Thymus (tissue), 11 donors: ENCODE measurements around the gene TACC2. TPM values are rescaled to one million over a fixed set of nuclear protein-coding genes. Genes with fewer than 3 reads are reported as not detected.

ENCODE experiments used
- DNase-seq, 9 donors: peaks; one replicate each; pipeline ENCODE4 v3.0.0-alpha.2; 2013; ENCODE audit warnings: low spot score in 9 of 9, low read depth in 6 of 9, missing footprints in 1 of 9
- H3K27ac ChIP-seq, 2 donors: one replicate each; pipeline ENCODE4 v1.5.1; 2013; ENCODE audit warnings: control low read depth in 1 of 2, low read depth in 1 of 2, low read length in 1 of 2, mild to moderate bottlenecking in 1 of 2, moderate library complexity in 1 of 2
- H3K27me3 ChIP-seq, 2 donors: one replicate each; pipeline ENCODE4 v1.5.1; 2013; ENCODE audit warnings: low read length in 1 of 2; ENCODE audit not compliant: control insufficient read depth in 2 of 2, insufficient read depth in 1 of 2
- H3K36me3 ChIP-seq, 2 donors: one replicate each; pipeline ENCODE4 v1.5.1; 2013; ENCODE audit warnings: low read length in 1 of 2, mild to moderate bottlenecking in 1 of 2, moderate library complexity in 1 of 2; ENCODE audit not compliant: control insufficient read depth in 2 of 2, insufficient read depth in 2 of 2
- H3K4me1 ChIP-seq, 2 donors: one replicate each; pipeline ENCODE4 v1.5.1; 2013; ENCODE audit warnings: low read length in 2 of 2; ENCODE audit not compliant: control insufficient read depth in 2 of 2, insufficient read depth in 2 of 2
- H3K4me3 ChIP-seq, 2 donors: one replicate each; pipeline ENCODE4 v1.5.1; 2013; ENCODE audit warnings: low read length in 2 of 2, control low read depth in 1 of 2, mild to moderate bottlenecking in 1 of 2
- H3K9me3 ChIP-seq, 2 donors: one replicate each; pipeline ENCODE4 v1.5.1; 2013; ENCODE audit warnings: low read length in 1 of 2, mild to moderate bottlenecking in 1 of 2; ENCODE audit not compliant: control insufficient read depth in 2 of 2, insufficient read depth in 1 of 2
- WGBS: extraction: QIAGEN DNeasy Blood & Tissue Kit; methylation state at CpG from one replicate; pipeline ENCODE4 v1.1.7; 2013; 5-methylcytosine and 5-hydroxymethylcytosine counted together
- polyA plus RNA-seq: library from polyadenylated mRNA; stranded (reverse); fragments of 200-250 nt; gene quantifications from one replicate; pipeline ENCODE4 v1.2.3, GENCODE V29; 2013
- total RNA-seq: library from RNA; stranded (reverse); fragments of 120-200 nt; gene quantifications from one replicate; pipeline ENCODE4 v1.2.4, GENCODE V29; 2013
- donor health status: healthy.

The TACC2 gene
- total and polyA plus RNA-seq, 2 donors, result 4.6 to 57.3 TPM

DNA sequence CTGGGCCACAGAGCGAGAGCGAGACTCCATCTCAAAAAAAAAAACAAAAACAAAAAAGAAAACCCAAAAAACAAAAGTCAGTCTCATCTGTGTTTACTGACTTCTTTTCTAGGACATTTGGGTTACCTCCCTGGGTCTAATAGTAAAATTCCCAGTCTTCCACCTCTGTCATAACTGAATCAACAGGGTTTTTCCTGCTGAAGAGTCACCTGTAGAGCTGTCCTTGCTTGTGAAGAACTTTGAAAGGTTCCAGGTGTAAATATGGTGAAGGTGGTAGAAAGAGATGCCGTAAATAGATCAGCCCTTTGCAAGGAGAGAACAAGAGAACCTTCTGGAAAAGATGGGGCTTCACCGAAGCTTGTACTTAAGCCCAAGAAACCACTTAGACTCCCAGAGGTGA lies 169.4 kb downstream of the TACC2 start:
- H3K27me3 ChIP-seq, result peaks cover 15 to 29% of the 10 kb centered on the region in 2 donors
- no peak overlapping the region for H3K27ac ChIP-seq
- H3K4me3 ChIP-seq, result no peak overlapping the region
- no peaks in the 10 kb centered on the region for H3K36me3 ChIP-seq
- WGBS, result 94% methylated on average over 4 of the region's 4 CpGs
- peaks cover 0 to 6% of the 10 kb centered on the region in 2 donors for H3K4me1 ChIP-seq
- no peak for DNase-seq
- H3K9me3 ChIP-seq, result no peaks in the 10 kb centered on the region

DNA sequence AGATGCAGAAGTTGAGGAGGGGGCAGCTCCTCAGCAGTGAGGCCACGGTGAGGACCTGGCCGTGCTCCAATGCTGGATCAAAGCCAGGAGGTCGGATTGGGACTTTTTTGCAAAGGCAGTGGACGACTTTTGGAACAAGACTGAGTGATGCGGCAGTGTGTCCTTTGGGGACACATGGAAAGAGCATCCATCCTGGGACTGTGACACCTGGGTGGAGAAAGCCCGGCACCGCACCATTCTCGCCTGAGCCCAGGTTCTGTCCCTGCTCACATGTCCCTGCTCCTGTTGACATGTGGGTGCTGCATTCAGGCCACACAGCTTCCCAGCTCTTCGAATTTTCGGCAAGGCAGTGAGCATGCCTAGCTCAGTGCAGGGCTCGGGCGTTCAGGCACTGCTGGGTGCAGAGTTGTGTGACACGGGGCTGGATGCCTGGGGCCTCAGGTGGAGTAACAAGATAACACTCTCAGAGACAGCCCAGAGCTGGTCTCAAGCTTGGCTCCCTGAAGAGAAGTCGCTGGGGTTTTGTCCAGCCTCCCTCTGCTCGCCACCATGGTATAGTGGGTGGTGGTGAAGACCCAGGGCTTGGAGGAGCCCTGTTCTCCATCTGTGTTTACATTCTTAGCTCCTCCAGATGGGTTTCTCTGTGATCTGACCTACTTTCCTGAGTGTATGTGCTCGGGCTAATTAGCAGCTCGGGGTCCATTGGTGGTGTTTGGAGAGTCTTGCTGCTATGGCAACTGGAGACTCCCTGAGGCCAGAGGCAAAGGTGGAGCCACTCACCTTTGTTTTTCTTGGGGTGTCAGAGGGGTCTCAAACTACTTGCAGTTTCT lies 170.4 kb downstream of the TACC2 start:
- WGBS, result 74% methylated on average over 17 of the region's 17 CpGs
- no peak overlapping the region for H3K4me3 ChIP-seq
- H3K27ac ChIP-seq, result no peak overlapping the region
- no peaks in the 10 kb centered on the region for H3K9me3 ChIP-seq
- peaks cover 0 to 7% of the 10 kb centered on the region in 2 donors for H3K4me1 ChIP-seq
- peaks cover 25 to 38% of the 10 kb centered on the region in 2 donors for H3K27me3 ChIP-seq
- DNase-seq, result no peak
- H3K36me3 ChIP-seq, result no peaks in the 10 kb centered on the region

DNA sequence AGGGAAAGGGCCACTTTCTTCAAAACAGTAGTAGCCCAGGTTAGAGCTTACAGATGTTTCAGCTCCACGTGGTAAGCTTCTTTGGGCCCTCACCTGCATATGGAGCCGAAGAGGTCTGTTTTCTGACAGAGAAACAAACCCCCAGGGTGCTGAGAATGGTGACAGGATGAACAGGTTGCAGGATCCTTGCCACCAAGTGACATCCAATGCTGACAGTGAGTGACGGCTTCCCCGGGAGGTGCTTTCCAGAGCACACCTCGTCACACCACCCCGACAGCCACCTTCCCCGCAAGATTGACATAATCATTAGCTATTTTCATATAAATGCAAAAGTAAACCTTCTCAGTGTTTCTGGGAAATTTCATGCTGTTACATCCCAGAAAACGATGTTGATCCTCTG lies 172.8 kb downstream of the TACC2 start:
- DNase-seq, result no peak
- Histone ChIP-seq H3K27me3 (peaks cover 42 to 57% of the 10 kb centered on the region in 2 donors), H3K36me3 (no peaks in the 10 kb centered on the region), H3K4me3 (no peak overlapping the region), H3K4me1 (peaks cover 0 to 8% of the 10 kb centered on the region in 2 donors), H3K27ac (no peak overlapping the region), H3K9me3 (no peaks in the 10 kb centered on the region)
- 67% methylated on average over 8 of the region's 8 CpGs for WGBS

DNA sequence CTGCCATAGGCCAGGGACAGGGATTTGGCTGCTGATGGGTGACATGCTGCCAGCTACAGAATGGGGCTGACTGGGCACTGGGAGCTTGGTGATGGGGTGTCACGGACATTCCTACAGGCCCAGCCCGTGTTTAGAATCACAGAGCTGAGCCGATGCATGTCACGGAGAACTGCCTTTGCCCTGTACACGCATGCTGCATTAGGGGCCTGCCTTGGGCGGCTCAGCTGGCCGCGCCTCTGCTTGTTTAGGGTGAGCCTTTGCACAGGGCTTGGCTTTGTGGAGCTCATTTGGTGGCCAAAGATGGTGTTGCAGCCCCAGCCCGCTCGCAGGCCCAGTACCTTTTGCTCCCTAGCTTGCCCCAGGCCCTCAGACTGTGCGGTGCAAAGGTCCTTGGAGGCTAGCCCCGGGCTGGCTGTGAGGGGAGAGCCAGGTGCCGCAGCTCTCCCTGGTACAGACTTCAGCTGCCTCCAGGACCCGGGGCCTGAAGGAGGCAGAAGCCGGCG lies 173.8 kb downstream of the TACC2 start:
- peaks cover 42 to 57% of the 10 kb centered on the region in 2 donors for H3K27me3 ChIP-seq
- H3K36me3 ChIP-seq, result no peaks in the 10 kb centered on the region
- 42% methylated on average over 16 of the region's 16 CpGs for WGBS
- DNase-seq, result no peak
- no peak overlapping the region for H3K4me3 ChIP-seq
- no peaks in the 10 kb centered on the region for H3K9me3 ChIP-seq
- H3K27ac ChIP-seq, result no peak overlapping the region
- H3K4me1 ChIP-seq, result peaks cover 0 to 8% of the 10 kb centered on the region in 2 donors

DNA sequence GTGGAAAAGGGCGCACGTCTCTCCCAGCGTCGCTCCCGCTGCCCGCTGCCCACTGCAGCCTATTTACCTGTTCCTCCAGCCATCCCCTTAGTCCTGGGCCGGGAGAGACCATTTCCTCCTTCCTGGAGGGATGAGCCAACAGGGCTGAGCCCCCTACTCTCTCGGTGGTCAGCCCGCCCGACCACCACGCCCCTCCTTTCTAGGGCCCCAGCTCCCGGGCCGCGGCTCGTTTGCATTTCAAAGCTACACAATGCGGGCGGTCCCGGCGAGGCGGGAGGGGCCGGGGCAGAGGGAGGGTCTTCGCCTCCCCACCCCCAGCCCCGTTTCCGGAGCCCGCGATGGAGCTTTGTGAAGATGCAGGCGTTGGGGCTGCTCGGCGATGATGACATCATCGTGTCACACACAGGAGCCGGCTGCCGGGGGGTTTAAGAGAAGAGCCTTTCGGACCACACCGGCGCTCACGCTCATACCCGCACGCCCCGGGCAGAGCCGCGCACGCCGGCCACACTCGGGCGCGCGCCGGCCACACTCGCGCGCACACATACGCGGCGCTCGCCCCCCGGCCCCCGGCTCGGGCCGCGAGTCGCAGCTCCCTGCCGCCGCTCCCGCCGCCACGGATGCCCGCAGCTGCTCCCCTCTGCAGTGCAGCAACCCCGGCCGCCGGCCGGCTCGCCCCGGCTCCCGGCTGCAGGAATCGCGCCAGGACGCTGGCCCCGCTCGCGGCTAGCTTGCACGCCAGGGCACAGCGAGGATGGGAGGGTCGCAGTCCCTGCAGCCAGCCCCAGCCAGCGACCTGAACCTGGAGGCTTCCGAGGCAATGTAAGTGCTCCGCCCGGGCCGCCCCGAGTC lies 174.4 kb downstream of the TACC2 start:
- Histone ChIP-seq H3K9me3 (no peaks in the 10 kb centered on the region), H3K27me3 (peaks cover 42 to 57% of the 10 kb centered on the region in 2 donors), H3K4me3 (peak overlapping the region in 1 of 2 donors; percentile 24), H3K4me1 (peaks cover 0 to 8% of the 10 kb centered on the region in 2 donors), H3K36me3 (no peaks in the 10 kb centered on the region), H3K27ac (no peak overlapping the region)
- 2% methylated on average over 89 of the region's 89 CpGs for WGBS
- peak in 2 of 9 donors; percentile 12 to 15 for DNase-seq

DNA sequence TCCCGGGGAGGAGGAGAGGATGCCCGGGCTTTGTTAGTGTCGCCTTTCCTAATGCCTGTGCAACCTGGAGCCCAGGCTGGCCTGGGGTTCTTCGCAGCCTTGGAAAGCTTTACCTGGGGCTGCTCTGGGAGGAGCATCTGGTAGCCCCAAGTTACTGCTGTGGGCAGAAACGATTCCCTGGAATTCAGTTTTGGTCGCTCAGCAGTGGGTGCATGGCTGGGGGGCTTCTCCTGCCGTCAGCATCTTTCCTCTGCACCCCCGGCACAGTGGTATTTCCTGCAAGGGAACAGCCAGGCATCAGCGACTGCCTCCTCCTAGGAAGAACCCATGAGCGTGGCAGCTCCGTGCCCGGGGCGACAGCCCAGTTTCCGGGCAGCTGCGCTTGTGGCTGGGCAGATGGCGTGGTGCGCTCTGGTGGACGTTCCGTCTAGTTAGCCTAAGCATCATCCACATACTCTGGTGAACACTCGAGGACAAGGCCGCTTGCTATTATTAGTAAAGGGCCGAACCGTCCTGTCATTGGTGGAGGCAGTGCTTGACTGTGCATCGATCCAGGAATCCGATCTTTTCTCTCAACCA lies 175.1 kb downstream of the TACC2 start:
- H3K36me3 ChIP-seq, result no peaks in the 10 kb centered on the region
- 9% methylated on average over 25 of the region's 25 CpGs for WGBS
- no peaks in the 10 kb centered on the region for H3K9me3 ChIP-seq
- H3K27ac ChIP-seq, result no peak overlapping the region
- H3K4me3 ChIP-seq, result no peak overlapping the region
- peaks cover 0 to 8% of the 10 kb centered on the region in 2 donors for H3K4me1 ChIP-seq
- DNase-seq, result no peak
- peaks cover 42 to 57% of the 10 kb centered on the region in 2 donors for H3K27me3 ChIP-seq

DNA sequence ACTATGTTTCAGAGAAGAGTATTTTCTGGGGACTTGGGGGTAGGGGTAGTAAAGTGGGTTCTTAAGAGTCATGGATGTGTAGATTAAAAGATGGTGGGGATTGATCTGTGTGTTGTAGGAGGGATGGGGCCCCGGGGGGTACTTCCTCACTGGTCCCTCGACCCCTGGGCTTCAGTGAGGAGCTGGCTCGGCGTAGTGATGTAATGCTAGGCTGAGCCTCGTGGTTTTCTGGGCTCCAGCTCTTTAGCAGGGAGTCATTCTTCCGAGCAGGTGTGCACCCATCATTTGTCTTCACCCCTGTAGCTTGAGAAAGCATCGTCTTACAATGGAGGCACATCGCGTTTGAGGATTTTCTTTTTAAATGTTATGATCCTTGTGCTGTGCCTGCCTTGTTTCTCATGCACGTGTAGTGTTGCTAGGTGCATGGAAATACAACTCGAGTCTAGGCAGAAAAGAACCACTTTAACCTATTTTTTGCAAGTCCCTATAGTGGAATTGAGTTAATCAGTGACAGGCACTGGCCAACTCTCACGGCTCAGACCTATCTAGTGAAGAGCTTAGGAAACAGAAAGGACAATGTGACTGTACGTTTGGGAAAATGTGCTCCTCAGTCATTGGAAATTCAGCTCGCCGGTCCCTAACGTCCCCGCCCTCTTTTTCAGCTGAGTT lies 176.0 kb downstream of the TACC2 start:
- Histone ChIP-seq H3K36me3 (no peaks in the 10 kb centered on the region), H3K9me3 (no peaks in the 10 kb centered on the region), H3K4me1 (peaks cover 0 to 8% of the 10 kb centered on the region in 2 donors), H3K27me3 (peaks cover 42 to 54% of the 10 kb centered on the region in 2 donors), H3K27ac (no peak overlapping the region), H3K4me3 (no peak overlapping the region)
- no peak for DNase-seq
- 36% methylated on average over 17 of the region's 17 CpGs for WGBS

DNA sequence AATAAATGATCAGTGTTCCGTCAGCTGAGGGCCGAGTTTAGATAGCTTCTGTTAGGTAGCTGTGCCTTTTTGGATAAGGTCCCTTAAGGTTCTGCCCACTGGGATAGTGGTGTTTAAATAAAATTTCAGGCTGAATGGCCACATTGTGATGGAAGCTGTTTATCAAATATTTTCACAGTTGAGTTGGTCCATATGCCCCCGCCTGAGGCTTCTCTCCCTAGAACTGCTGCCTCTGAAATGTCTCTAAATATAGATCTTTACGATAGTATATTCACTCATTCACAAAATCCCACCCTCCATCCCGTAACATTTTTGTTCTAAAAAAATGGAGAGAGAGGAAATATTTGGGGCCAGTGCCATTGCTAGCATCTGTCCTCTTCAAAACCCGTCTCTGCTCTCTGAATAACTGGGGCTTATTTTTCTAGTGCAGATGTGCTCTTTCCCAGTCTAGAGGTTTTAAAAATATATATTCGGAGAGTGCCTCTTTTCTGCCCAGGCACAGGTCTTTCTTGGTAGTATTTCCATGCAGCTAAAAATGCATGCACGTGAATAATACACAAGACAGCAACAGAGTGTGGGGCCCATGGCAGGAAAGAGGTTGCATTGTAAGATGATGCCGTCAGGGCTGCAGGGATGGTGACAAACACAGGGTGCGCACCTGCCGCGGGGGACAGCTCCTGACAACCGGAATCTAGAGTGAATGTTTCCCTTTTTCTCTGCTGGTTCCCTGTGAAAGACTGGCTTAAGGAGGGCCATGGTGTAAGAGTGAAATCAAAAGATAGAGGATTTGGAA lies 176.7 kb downstream of the TACC2 start:
- Histone ChIP-seq H3K9me3 (no peaks in the 10 kb centered on the region), H3K27me3 (peaks cover 40 to 52% of the 10 kb centered on the region in 2 donors), H3K4me3 (no peak overlapping the region), H3K27ac (no peak overlapping the region), H3K36me3 (no peaks in the 10 kb centered on the region), H3K4me1 (peaks cover 0 to 8% of the 10 kb centered on the region in 2 donors)
- WGBS, result 85% methylated on average over 13 of the region's 13 CpGs
- no peak for DNase-seq
